NT2/D1 (cell line): Measurements from ENCODE around the gene KRT9.

Experiments
- YY1 ChIP-seq: IDR thresholded peaks from 2 replicates; pipeline ENCODE4 v1.6.1; 2011; ENCODE audit not compliant: insufficient read length, insufficient read depth
- ZNF274 ChIP-seq: IDR thresholded peaks from 2 replicates; pipeline ENCODE4 v1.6.1; 2011; ENCODE audit warnings: mild to moderate bottlenecking, low read depth, low read length

- no peak for TF ChIP-seq ZNF274
- no peak for TF ChIP-seq YY1
Measured at GRCh38 chr17:41580687-41581365, 9.0 kb upstream of the KRT9 start.
